Measurements from ENCODE around the gene BDKRB1.

Gene BDKRB1

GRCh38 chr14:96280104-96280503 is 24.1 kb downstream of the BDKRB1 start:
- no peak for DNase-seq (ENCODE audit: extremely low read depth, low read depth)
- H3K4me3 ChIP-seq (replicated peaks; ENCODE audit: low read depth, low read length), result no peak overlapping the region
- TF ChIP-seq, protein P1, sequence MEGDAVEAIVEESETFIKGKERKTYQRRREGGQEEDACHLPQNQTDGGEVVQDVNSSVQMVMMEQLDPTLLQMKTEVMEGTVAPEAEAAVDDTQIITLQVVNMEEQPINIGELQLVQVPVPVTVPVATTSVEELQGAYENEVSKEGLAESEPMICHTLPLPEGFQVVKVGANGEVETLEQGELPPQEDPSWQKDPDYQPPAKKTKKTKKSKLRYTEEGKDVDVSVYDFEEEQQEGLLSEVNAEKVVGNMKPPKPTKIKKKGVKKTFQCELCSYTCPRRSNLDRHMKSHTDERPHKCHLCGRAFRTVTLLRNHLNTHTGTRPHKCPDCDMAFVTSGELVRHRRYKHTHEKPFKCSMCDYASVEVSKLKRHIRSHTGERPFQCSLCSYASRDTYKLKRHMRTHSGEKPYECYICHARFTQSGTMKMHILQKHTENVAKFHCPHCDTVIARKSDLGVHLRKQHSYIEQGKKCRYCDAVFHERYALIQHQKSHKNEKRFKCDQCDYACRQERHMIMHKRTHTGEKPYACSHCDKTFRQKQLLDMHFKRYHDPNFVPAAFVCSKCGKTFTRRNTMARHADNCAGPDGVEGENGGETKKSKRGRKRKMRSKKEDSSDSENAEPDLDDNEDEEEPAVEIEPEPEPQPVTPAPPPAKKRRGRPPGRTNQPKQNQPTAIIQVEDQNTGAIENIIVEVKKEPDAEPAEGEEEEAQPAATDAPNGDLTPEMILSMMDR (IDR thresholded peaks at IDR 0.05; ENCODE audit: low read depth, low read length, missing control alignments), result no peak

DNA sequence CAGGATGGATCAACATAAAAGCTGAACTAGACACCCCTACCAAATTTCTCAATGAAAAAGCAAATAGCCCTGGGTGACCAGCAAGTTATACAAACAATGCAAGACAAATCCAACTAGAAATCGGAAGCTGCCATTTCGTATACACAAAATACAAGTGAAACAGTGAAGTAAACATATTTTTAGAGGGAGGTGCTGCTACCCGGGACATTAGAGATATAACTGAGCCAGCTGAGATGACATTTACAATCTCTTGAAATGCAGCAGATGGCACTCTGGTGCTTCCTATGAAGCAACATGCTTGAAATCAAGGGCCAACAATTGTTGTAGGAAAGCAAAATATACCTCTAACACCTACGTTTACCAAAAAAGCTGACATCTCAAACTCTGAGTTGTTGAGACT is 25.5 kb downstream of the BDKRB1 start:
- TF ChIP-seq, protein P1 (IDR thresholded peaks at IDR 0.05; ENCODE audit: low read depth, low read length, missing control alignments), result no peak
- no peak for DNase-seq (ENCODE audit: extremely low read depth, low read depth)
- no peak overlapping the region for H3K4me3 ChIP-seq (replicated peaks; ENCODE audit: low read depth, low read length)

GRCh38 chr14:96284008-96284407 is 28.0 kb downstream of the BDKRB1 start:
- TF ChIP-seq, protein P1 (IDR thresholded peaks at IDR 0.05; ENCODE audit: low read depth, low read length, missing control alignments), result no peak
- H3K4me3 ChIP-seq (replicated peaks; ENCODE audit: low read depth, low read length), result no peak overlapping the region
- no peak for DNase-seq (ENCODE audit: extremely low read depth, low read depth)

DNA sequence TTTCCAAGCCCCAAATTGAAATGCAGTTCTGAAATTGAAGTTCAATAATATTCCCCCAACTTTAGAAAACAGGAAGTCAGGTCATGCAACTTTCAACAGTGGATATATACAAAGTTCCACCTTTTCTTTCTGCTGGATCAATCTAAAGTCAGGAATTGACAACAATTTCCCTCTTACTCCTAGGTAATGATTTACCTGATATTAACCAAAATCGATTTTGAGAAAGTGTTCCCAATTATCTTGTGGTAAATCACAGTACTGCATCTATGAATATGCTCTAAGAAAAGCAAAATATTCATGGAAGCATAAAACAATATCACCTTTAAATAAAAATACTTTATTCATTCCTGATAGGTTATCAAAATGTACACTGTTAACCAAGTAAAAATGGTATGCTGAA is 28.4 kb downstream of the BDKRB1 start:
- no peak overlapping the region for H3K4me3 ChIP-seq (replicated peaks; ENCODE audit: low read depth, low read length)
- TF ChIP-seq, protein P1 (IDR thresholded peaks at IDR 0.05; ENCODE audit: low read depth, low read length, missing control alignments), result no peak
- DNase-seq (ENCODE audit: extremely low read depth, low read depth), result no peak

DNA sequence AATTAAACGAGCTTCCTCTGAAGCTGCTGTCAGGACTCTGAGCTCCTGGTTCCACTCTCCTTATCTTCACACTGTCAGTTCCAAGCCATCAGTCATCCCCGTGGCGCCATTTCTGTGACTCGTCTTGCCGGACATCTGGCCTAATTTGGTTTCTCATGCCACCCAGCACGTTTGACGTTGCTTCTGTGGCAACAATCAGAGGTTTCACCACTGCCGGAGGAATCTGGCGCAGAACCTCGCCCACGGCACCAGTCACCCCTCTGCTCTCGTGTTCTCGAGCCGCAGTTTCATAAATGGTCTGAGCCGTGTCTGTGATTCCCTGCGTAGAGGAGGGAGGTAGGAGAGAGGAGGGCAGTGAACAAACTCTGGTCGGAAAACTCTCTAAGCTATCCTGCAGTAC is 29.7 kb downstream of the BDKRB1 start:
- no peak overlapping the region for H3K4me3 ChIP-seq (replicated peaks; ENCODE audit: low read depth, low read length)
- DNase-seq (ENCODE audit: extremely low read depth, low read depth), result no peak
- TF ChIP-seq, protein P1 (IDR thresholded peaks at IDR 0.05; ENCODE audit: low read depth, low read length, missing control alignments), result no peak

DNA sequence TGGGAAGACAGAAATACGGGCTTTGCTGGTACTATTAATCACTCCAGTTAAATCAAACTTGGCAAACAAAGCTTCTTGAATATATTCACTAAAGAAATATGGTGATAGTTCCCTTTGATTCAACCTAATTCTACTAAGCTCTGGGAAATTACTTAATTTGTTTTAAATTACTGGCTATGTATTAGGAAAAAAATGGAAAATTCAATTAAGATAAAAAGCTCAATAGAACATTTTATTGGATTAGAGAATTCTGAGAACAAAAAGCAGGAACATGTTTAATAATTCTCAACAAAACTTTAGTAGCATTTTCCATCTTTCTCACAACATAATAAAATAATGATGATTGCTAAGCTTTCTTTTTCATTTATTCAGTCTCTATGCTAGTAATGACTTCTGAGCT is 30.2 kb downstream of the BDKRB1 start:
- H3K4me3 ChIP-seq (replicated peaks; ENCODE audit: low read depth, low read length), result no peak overlapping the region
- TF ChIP-seq, protein P1 (IDR thresholded peaks at IDR 0.05; ENCODE audit: low read depth, low read length, missing control alignments), result no peak
- DNase-seq (ENCODE audit: extremely low read depth, low read depth), result no peak

- TF ChIP-seq, protein P1 (IDR thresholded peaks at IDR 0.05; ENCODE audit: low read depth, low read length, missing control alignments), result no peak
- DNase-seq (ENCODE audit: extremely low read depth, low read depth), result no peak
- H3K4me3 ChIP-seq (replicated peaks; ENCODE audit: low read depth, low read length), result no peak overlapping the region
Observed at GRCh38 chr14:96287856-96288255, 31.8 kb downstream of the BDKRB1 start.
